Pancreas (tissue), 10 donors: ENCODE results near the gene GSE1. TPM values are rescaled to one million over a fixed set of nuclear protein-coding genes. Genes with fewer than 3 reads are reported as not detected.

Experiments used
- ATAC-seq, 4 donors: fragments of 200-7000 bp; cut with Tn5 transposase; one replicate each; pipeline versions ENCODE4 v1.8.0 to v1.9.1; 2020; ENCODE audit warnings: mild to moderate bottlenecking in 4 of 4, moderate library complexity in 4 of 4
- DNase-seq, 6 donors: peaks; one replicate each; pipeline ENCODE4 v3.0.0-alpha.2; 2020
- FAIRE-seq: peaks from 2 replicates; lab custom pipeline; 2012; peaks lifted over from hg19 to GRCh38; lab: Jason Lieb, UNC
- H3K27ac ChIP-seq, 4 donors: fragments of 200-600 bp; sonication (generic); 1 replicate in 3 of 4; 2 replicates in 1 of 4; pipeline versions ENCODE4 v1.5.0 to v1.8.0; 2020
- H3K27me3 ChIP-seq, 4 donors: fragments of 200-600 bp; one replicate each; pipeline ENCODE4 v1.8.0; 2021
- H3K36me3 ChIP-seq, 3 donors: fragments of 200-600 bp; sonication (generic) in 1 of 3; one replicate each; pipeline versions ENCODE4 v1.5.0 to v1.8.0; 2020 to 2021
- H3K4me1 ChIP-seq, 3 donors: fragments of 200-600 bp; one replicate each; pipeline ENCODE4 v1.8.0; 2021
- H3K4me3 ChIP-seq, 4 donors: fragments of 200-600 bp; sonication (generic) in 2 of 4; one replicate each; pipeline versions ENCODE4 v1.5.0 to v1.8.0; 2020 to 2021
- H3K9me3 ChIP-seq, 4 donors: fragments of 200-600 bp; one replicate each; pipeline ENCODE4 v1.8.0; 2021
- CTCF ChIP-seq, 4 donors: fragments of 200-600 bp; sonication (generic) in 3 of 4; IDR thresholded peaks; one replicate each; pipeline versions ENCODE4 v1.5.0 to v1.8.0; 2021; ENCODE audit warnings: antibody characterized with exemption in 4 of 4
- WGBS, 2 donors: extraction: QIAGEN DNeasy Blood & Tissue Kit; methylation state at CpG; one replicate each; pipeline ENCODE4 v1.1.7; 2013; 5-methylcytosine and 5-hydroxymethylcytosine counted together
- intact Hi-C, 3 donors: fragments of 100-400 bp; cut with DNase I; formaldehyde crosslinking; loops; one replicate each; pipeline versions ENCODE4 v1.11.1 to v1.14.2; 2022
- polyA plus RNA-seq, 2 donors: library from polyadenylated mRNA; stranded (reverse); fragments of 200-250 nt; gene quantifications; one replicate each; pipeline ENCODE4 v1.2.3, GENCODE V29; 2013
- total RNA-seq, 6 donors: library from RNA; stranded (reverse); fragmentation: NEBNext Ultra II Directional in 4 of 6; extraction: Animal tissue kit (Norgen Biotek cat#: 25700) in 4 of 6; gene quantifications; one replicate each; pipeline versions ENCODE4 v1.2.1 to v1.2.4, GENCODE V29; 2021 to 2023
- donor health status: healthy with polysubstance abuse.
- donor health status: DM: no; HTN: no; CAD: no; lungs with moderate emphysema.
- donor health status: DM: no; HTN: no; CAD: no.
- donor health status: control.
- donor health status: control.
- donor health status: Bipolar disorder and iron deficiency.
- donor health status: DM: yes; HTN: yes; CAD: no.
- donor health status: DM: no; HTN: no; CAD: no.
- donor health status: DM: no; HTN: no; CAD: no.
- donor health status: DM: yes; HTN: yes; CAD: no.

GSE1 gene
- total and polyA plus RNA-seq, 8 donors = 32.0 to 61.5 (median 41.9) TPM

DNA sequence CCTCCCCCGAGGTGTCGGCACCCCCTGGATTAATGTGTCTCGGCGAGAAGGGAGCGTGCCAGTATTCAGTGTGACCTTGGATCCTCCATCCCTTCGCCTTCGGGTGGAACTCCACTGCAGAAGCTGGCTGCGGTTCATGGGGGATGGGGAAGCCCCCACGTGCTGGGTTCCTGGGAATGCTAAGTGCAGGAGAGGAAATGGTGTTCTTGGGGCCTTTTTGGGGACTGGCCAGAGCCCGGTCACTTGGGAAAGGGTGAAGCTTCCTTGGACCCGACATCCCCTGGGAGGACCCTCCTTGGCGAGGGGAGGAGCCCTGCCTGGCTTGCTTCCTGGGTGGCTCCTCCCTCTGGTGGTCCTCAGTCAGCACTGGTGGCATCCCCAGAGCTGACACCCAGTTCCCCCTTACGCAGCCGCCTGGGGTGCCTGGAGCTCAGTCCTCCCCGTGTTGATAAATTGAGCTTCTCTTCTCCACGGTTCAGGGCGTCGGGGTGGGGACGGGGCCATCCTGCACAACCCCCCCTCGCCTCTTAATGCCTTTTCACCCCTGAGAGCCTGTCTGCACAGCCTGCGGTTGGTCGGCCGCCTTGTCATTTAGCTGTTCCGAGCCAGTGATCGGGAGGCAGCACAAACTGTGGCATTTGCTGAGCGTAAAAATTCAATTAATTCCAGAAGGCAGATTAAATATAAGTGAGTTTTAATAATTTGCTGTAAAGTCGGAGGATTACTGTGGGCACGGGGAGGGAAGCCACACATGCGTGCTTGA lies 30.7 kb upstream of the GSE1 start:
- intact Hi-C loops = no loop called here
- FAIRE-seq (no peak), DNase-seq (no peak), ATAC-seq (no peak)
- TF ChIP-seq CTCF (IDR thresholded peaks at IDR 0.05) = no peak
- peaks cover 0 to 5% (median 0%) of the 10 kb centered on the region in 3 donors for H3K4me1 ChIP-seq
- no peak overlapping the region for H3K27ac ChIP-seq
- H3K9me3 ChIP-seq = no peaks in the 10 kb centered on the region
- H3K27me3 ChIP-seq = no peaks in the 10 kb centered on the region
- H3K36me3 ChIP-seq = no peaks in the 10 kb centered on the region
- 69 to 70% methylated on average over 29 of the region's 29 CpGs for WGBS, 2 donors
- no peak overlapping the region for H3K4me3 ChIP-seq

GRCh38 chr16:85583491-85584181 lies 29.5 kb upstream of the GSE1 start:
- FAIRE-seq = no peak
- H3K4me3 ChIP-seq = no peak overlapping the region
- whole genome bisulfite sequencing, 2 donors = 87 to 89% methylated on average over 22 of the region's 22 CpGs
- no peak for ATAC-seq
- no peaks in the 10 kb centered on the region for H3K9me3 ChIP-seq
- TF ChIP-seq CTCF (IDR thresholded peaks at IDR 0.05) = no peak
- no peak overlapping the region for H3K27ac ChIP-seq
- H3K27me3 ChIP-seq = no peaks in the 10 kb centered on the region
- H3K36me3 ChIP-seq = no peaks in the 10 kb centered on the region
- intact Hi-C loops = no loop called here
- peaks cover 0 to 5% (median 0%) of the 10 kb centered on the region in 3 donors for H3K4me1 ChIP-seq
- DNase-seq = no peak

GRCh38 chr16:85584267-85584666 lies 28.9 kb upstream of the GSE1 start:
- FAIRE-seq (no peak), ATAC-seq (no peak), DNase-seq (no peak)
- WGBS, 2 donors = 91 to 94% methylated on average over 14 of the region's 14 CpGs
- Histone ChIP-seq H3K27me3 (no peaks in the 10 kb centered on the region), H3K9me3 (no peaks in the 10 kb centered on the region), H3K27ac (no peak overlapping the region), H3K4me3 (no peak overlapping the region), H3K4me1 (peaks cover 0 to 5% (median 0%) of the 10 kb centered on the region in 3 donors), H3K36me3 (no peaks in the 10 kb centered on the region)
- no peak for TF ChIP-seq CTCF (IDR thresholded peaks at IDR 0.05)
- intact Hi-C loops = no loop called here

- ATAC-seq (no peak), FAIRE-seq (no peak), DNase-seq (no peak)
- TF ChIP-seq CTCF (IDR thresholded peaks at IDR 0.05) = no peak
- peaks cover 0 to 5% (median 0%) of the 10 kb centered on the region in 3 donors for H3K4me1 ChIP-seq
- no peaks in the 10 kb centered on the region for H3K9me3 ChIP-seq
- WGBS, 2 donors = 83% methylated on average over 20 of the region's 20 CpGs
- intact Hi-C loops = no loop called here
- no peak overlapping the region for H3K4me3 ChIP-seq
- no peaks in the 10 kb centered on the region for H3K36me3 ChIP-seq
- no peaks in the 10 kb centered on the region for H3K27me3 ChIP-seq
- H3K27ac ChIP-seq = no peak overlapping the region
These were observed 28.3 kb upstream of the GSE1 start for GRCh38 chr16:85584819-85585282.
